ENCODE data around the gene SHB.

DNA sequence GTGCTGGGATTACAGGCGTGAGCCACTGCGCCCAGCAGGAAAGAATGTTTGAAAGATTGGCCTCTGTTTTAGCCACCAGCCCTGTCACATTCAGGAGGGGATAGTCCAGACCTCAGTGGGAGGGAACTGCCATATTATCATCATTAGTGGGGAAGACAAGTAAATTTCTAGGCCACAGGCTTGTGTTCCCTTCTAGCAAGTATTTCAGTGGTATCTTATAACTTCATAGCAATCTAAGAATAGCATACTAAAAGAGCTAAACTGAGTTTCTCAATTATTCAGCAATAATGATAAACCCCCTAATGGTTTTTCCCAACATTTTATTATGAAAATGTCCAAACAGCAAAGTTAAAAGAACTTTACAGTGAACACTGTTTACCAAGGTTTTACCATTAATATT is 195.1 kb downstream of the SHB start:
- no peak for TF ChIP-seq EZH2 (IDR thresholded peaks at IDR 0.05; ENCODE audit: low read length, missing control alignments)
- TF ChIP-seq CTCF (conservative IDR thresholded peaks at IDR 0.05 in 1 of 2, IDR thresholded peaks at IDR 0.05 in 1 of 2; ENCODE audit: low read depth in 1 of 2, low read length in 2 of 2), result no peak
